ENCODE results near the gene NDFIP1.

NDFIP1 gene

DNA sequence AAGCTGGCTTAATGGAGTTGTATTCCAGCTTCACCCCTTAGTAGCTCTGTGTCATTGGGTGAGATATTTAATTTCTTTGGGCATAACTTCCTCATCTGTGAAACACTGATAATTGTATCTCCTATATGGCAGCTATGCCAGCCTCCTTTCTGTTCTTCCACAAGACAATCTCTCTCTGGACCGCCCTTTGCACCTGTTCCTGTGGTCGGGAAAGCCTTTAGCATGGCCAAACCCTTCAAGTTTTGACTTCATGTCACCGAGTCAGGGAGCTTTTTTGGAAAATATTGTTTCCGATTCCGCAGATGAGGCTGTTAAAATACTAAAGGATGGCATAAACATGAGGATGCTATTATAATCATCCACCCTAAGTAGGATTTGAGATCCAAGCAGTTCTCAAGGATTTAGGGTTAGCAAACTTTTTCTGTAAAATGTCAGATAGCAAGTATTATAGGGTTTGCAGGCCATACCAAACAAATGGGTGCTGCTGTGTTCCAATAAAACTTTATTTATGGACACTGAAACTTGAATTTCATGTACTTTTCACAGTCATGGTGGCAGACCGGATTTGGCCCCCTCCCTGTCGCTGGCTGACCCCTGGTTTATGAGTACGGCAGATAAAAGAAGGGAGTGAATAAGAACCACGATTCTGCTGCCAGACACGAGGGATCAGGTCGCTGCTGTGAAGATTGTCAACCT lies 695 bp upstream of the NDFIP1 start:
- Histone ChIP-seq H3K4me3 (ENCODE audit: low read length) (peak overlapping the region; percentile 79), H3K9ac (ENCODE audit: low read depth, low read length) (peak overlapping the region; percentile 95; the same call in 1 of the 2 replicates), H3K36me3 (ENCODE audit: insufficient read depth, low read length) (no peaks in the 10 kb centered on the region; the same call in 1 of the 2 replicates), H3K27me3 (ENCODE audit: insufficient read depth, low read length) (peaks cover 35% of the 10 kb centered on the region), H3K27ac (ENCODE audit: low read depth, low read length) (peak overlapping the region; percentile 37; the same call in 1 of the 2 replicates), H3K4me1 (ENCODE audit: insufficient read depth, low read length) (peaks cover 7% of the 10 kb centered on the region; the same call in 1 of the 2 replicates), H3K9me3 (ENCODE audit: insufficient read depth, low read depth, low read length) (no peaks in the 10 kb centered on the region)
- 71% methylated on average over 11 of the region's 11 CpGs for WGBS

GRCh38 chr5:142109331-142110045 lies 909 bp downstream of the NDFIP1 start:
- Histone ChIP-seq H3K4me3 (ENCODE audit: low read length) (peak overlapping the region; percentile 79), H3K9ac (ENCODE audit: low read depth, low read length) (peak overlapping the region; percentile 95)

DNA sequence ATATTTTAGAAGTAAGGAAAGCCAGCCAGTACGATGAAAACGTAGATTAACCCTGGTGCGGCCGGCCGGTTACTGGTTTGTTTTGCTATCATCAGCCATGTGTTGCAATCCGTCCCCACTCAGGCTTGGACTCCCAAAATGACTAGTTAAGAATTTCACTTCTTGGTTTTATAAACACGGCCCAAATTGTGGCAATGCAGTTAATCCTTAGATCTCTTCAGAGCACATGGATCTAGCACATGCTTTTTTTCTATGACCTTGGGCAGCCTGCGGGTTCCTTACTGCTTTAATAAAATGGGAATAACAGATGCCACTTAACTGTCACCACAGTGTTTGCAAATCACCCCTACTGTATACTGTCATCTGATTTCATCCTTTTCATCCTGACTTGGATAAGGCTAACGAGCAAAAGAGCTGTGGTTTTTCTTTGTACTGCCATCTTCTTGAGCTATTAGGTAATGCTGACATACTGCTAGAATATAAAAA lies 1.5 kb downstream of the NDFIP1 start:
- no peaks in the 10 kb centered on the region; the same call in 1 of the 2 replicates for H3K36me3 ChIP-seq (ENCODE audit: insufficient read depth, low read length)
- H3K4me1 ChIP-seq (ENCODE audit: insufficient read depth, low read length), result peaks cover 7% of the 10 kb centered on the region; the same call in 1 of the 2 replicates
- WGBS, result 27% methylated on average over 9 of the region's 9 CpGs
- H3K27me3 ChIP-seq (ENCODE audit: insufficient read depth, low read length), result peaks cover 35% of the 10 kb centered on the region
- peak overlapping the region; percentile 95; the same call in 1 of the 2 replicates for H3K9ac ChIP-seq (ENCODE audit: low read depth, low read length)
- H3K4me3 ChIP-seq (ENCODE audit: low read length), result peak overlapping the region; percentile 79
- no peak overlapping the region for H3K27ac ChIP-seq (ENCODE audit: low read depth, low read length)
- H3K9me3 ChIP-seq (ENCODE audit: insufficient read depth, low read depth, low read length), result no peaks in the 10 kb centered on the region

More at GRCh38 chr5:142109331-142110045, 909 bp downstream of the NDFIP1 start:
- peak overlapping the region; percentile 75; the same call in 1 of the 2 replicates for H3K27ac ChIP-seq (ENCODE audit: low read depth, low read length)
- peaks cover 7% of the 10 kb centered on the region; the same call in 1 of the 2 replicates for H3K4me1 ChIP-seq (ENCODE audit: insufficient read depth, low read length)
- WGBS, result 3% methylated on average over 20 of the region's 21 CpGs
- H3K27me3 ChIP-seq (ENCODE audit: insufficient read depth, low read length), result peaks cover 35% of the 10 kb centered on the region
- no peaks in the 10 kb centered on the region for H3K9me3 ChIP-seq (ENCODE audit: insufficient read depth, low read depth, low read length)
- no peaks in the 10 kb centered on the region; the same call in 1 of the 2 replicates for H3K36me3 ChIP-seq (ENCODE audit: insufficient read depth, low read length)

DNA sequence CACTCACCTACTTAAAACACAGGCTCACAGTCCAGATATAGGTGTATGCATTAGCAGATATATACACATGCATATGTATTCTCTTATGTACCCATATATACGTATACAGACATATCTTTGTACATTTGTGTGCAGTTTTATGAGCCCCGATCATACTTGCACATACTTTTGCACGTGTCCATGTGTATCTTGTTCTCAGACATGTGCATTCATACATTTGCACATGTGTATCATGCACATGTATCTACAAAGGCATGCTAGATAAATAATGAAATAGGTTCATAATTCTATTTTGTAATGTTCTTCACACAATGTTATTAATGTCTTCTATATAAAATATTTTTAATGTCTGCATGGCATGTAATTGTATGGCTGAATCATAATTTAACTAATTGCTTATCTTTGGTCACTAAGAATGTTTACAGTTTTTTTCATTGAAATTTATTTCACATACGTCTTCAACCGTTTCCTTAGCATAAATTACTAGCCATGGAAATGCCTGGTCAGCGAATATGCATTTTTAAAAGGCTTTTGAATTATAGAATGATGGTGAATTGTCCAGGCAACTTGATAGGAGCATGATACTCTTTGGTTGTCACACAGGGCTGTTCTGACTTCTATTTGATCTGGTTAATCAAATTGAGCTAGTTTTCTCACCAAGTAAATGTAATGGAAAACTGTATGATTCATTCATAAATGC lies 2.6 kb downstream of the NDFIP1 start:
- Histone ChIP-seq H3K36me3 (ENCODE audit: insufficient read depth, low read length) (no peaks in the 10 kb centered on the region; the same call in 1 of the 2 replicates), H3K9ac (ENCODE audit: low read depth, low read length) (no peak overlapping the region), H3K4me1 (ENCODE audit: insufficient read depth, low read length) (peaks cover 7% of the 10 kb centered on the region; the same call in 1 of the 2 replicates), H3K9me3 (ENCODE audit: insufficient read depth, low read depth, low read length) (no peaks in the 10 kb centered on the region), H3K27me3 (ENCODE audit: insufficient read depth, low read length) (peaks cover 34% of the 10 kb centered on the region), H3K27ac (ENCODE audit: low read depth, low read length) (no peak overlapping the region), H3K4me3 (ENCODE audit: low read length) (no peak overlapping the region)
- 97% methylated on average over 6 of the region's 6 CpGs for WGBS

- Histone ChIP-seq H3K4me1 (ENCODE audit: insufficient read depth, low read length) (peaks cover 7% of the 10 kb centered on the region; the same call in 1 of the 2 replicates), H3K27ac (ENCODE audit: low read depth, low read length) (no peak overlapping the region), H3K9ac (ENCODE audit: low read depth, low read length) (no peak overlapping the region), H3K36me3 (ENCODE audit: insufficient read depth, low read length) (no peaks in the 10 kb centered on the region; the same call in 1 of the 2 replicates), H3K27me3 (ENCODE audit: insufficient read depth, low read length) (peaks cover 14% of the 10 kb centered on the region), H3K4me3 (ENCODE audit: low read length) (no peak overlapping the region), H3K9me3 (ENCODE audit: insufficient read depth, low read depth, low read length) (no peaks in the 10 kb centered on the region)
- WGBS, result 92% methylated on average over 1 of the region's 1 CpG
Observed at GRCh38 chr5:142114687-142115086, 6.1 kb downstream of the NDFIP1 start.

DNA sequence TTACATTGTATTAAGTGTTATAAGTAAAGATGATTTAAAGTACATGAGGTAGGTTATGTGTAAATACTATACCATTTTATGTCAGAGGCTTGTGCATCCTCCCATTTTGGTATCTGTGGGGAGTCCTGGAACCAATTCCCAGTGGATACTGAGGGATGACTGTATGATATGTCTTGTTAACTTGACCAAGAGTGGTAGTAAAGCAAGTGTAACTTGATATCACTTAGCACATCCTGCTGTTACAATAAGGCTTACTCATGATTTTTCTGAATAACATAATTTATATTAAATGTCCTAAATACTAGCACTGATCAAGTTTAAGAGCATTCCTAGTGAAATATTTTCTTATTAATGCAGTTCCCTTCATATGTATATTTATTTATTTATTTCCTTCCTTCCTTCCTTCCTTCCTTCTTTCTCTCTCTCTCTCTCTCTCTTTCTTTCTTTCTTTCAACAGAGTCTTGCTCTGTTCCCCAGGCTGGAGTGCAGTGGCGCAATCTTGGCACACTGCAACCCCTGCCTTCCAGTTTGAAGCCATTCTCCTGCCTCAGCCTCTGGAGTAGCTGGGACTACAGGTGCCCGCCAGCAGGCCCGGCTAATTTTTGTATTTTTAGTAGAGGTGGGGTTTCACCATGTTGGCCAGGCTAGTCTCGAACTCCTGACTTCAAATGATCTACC lies 7.5 kb downstream of the NDFIP1 start:
- Histone ChIP-seq H3K36me3 (ENCODE audit: insufficient read depth, low read length) (peaks cover 4% of the 10 kb centered on the region; the same call in 1 of the 2 replicates), H3K9ac (ENCODE audit: low read depth, low read length) (no peak overlapping the region), H3K4me1 (ENCODE audit: insufficient read depth, low read length) (no peaks in the 10 kb centered on the region), H3K27me3 (ENCODE audit: insufficient read depth, low read length) (peaks cover 1% of the 10 kb centered on the region), H3K9me3 (ENCODE audit: insufficient read depth, low read depth, low read length) (no peaks in the 10 kb centered on the region), H3K4me3 (ENCODE audit: low read length) (no peak overlapping the region), H3K27ac (ENCODE audit: low read depth, low read length) (no peak overlapping the region)
- WGBS, result 91% methylated on average over 4 of the region's 4 CpGs

GRCh38 chr5:142117579-142118151 lies 9.1 kb downstream of the NDFIP1 start:
- Histone ChIP-seq H3K27me3 (ENCODE audit: insufficient read depth, low read length) (no peaks in the 10 kb centered on the region), H3K36me3 (ENCODE audit: insufficient read depth, low read length) (peaks cover 9% of the 10 kb centered on the region; the same call in 1 of the 2 replicates), H3K9me3 (ENCODE audit: insufficient read depth, low read depth, low read length) (no peaks in the 10 kb centered on the region), H3K4me3 (ENCODE audit: low read length) (no peak overlapping the region), H3K4me1 (ENCODE audit: insufficient read depth, low read length) (no peaks in the 10 kb centered on the region), H3K27ac (ENCODE audit: low read depth, low read length) (no peak overlapping the region), H3K9ac (ENCODE audit: low read depth, low read length) (no peak overlapping the region)
- 89% methylated on average over 3 of the region's 5 CpGs for WGBS

DNA sequence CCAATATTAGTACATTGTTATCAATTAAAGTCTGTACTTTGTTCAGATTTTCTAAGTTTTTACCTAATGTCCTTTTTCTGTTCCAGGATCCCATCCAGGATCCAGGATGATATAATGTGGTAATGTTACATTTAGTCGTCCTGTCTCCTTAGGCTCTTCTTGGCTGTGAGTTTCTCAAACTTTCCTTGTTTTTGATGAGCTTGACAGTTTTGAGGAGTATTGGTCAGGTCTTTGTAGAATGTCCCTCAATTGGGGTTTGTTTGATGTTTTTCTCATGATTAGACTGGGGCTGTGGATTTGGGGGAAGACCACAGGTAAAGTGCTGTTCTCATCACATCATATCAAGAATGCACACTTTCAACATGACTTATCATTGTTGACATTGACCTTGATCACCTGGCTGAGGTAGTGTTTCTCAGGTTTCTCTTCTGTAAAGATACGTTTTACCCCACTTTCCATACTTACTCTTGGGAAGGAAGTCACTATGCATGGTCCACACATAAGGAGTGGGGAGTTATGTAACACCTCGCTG lies 9.6 kb downstream of the NDFIP1 start:
- no peak overlapping the region for H3K27ac ChIP-seq (ENCODE audit: low read depth, low read length)
- WGBS, result 96% methylated on average over 3 of the region's 3 CpGs
- H3K36me3 ChIP-seq (ENCODE audit: insufficient read depth, low read length), result peaks cover 9% of the 10 kb centered on the region; the same call in 1 of the 2 replicates
- no peaks in the 10 kb centered on the region for H3K27me3 ChIP-seq (ENCODE audit: insufficient read depth, low read length)
- no peak overlapping the region for H3K4me3 ChIP-seq (ENCODE audit: low read length)
- no peak overlapping the region for H3K9ac ChIP-seq (ENCODE audit: low read depth, low read length)
- H3K9me3 ChIP-seq (ENCODE audit: insufficient read depth, low read depth, low read length), result no peaks in the 10 kb centered on the region
- no peaks in the 10 kb centered on the region for H3K4me1 ChIP-seq (ENCODE audit: insufficient read depth, low read length)

DNA sequence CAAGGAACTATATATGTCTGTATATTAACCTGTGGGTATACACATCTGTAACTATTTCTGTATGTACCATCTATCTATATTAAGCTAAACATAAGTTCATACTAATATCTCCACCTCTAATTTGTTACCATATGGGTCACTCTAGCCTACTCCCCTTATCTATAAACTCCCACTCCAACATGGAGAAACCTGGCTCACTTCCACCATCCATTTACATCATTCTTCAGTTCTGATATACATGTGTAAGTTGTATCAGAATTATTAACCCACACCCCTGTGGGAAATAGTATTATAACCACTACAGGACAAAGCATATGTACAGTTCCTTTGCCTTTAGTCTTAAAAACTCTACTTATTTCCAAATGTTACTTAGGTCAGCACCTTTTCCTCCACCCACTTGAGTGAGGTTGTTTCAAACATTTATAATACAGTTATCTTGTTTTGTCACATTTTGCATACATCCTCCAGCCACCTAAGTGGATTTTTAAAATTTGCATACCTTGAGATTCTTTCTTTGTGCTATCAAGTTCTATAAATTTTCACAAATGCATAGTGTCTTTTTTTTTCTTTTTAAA lies 10.6 kb downstream of the NDFIP1 start:
- peaks cover 9% of the 10 kb centered on the region; the same call in 1 of the 2 replicates for H3K36me3 ChIP-seq (ENCODE audit: insufficient read depth, low read length)
- no peaks in the 10 kb centered on the region for H3K4me1 ChIP-seq (ENCODE audit: insufficient read depth, low read length)
- no peak overlapping the region for H3K4me3 ChIP-seq (ENCODE audit: low read length)
- no peak overlapping the region for H3K27ac ChIP-seq (ENCODE audit: low read depth, low read length)
- no peaks in the 10 kb centered on the region for H3K9me3 ChIP-seq (ENCODE audit: insufficient read depth, low read depth, low read length)
- H3K9ac ChIP-seq (ENCODE audit: low read depth, low read length), result no peak overlapping the region
- no peaks in the 10 kb centered on the region for H3K27me3 ChIP-seq (ENCODE audit: insufficient read depth, low read length)

Data from HUES64 (cell line).